ENCODE data around the gene ZNF584.
"Not testable (repeated sequence)": the region's sequence is repeated elsewhere in the genome, so short reads cannot be mapped to it uniquely, and the experiment has no call there.

The ZNF584 gene

DNA sequence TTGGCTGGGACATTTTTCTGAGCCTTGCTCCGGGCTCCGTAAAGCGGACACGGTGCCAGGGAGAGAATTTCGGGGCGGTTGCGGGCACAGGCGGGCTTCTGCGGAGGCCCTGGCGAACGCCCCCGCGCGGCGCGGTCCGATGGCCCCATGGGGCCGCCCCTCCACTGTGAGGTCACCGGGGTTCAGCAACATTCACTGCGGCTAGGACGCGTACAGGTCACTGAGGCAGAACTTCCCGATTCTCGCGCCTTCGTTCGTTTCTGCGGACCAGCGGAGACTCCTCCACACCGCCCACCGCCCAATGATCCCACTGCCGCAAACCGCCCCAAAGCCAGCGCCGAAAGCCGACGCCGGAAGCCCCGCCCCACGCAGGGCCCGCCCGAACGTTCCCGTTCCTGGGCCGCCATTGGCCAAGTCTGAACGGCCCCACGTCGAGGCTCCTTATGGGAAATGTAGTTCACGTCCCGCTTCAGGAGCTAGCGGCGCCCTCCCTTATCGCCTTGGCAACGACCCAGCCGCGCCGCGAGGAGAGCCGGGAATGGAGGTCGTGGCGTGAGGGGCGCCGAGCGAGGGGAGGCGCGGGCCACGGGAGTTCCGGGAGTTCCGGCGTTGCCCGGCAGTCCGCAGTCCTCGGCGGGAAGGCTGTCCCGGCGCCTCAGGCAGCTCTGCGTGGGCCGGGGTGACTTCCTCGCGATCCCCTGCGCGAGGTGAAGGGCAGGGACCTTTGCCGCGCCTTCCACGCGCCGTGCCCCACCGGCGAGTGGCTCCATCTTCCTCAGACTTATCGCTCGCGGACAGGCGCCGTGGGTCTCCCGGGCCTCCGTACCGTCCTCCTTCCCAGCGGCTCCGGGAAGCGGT lies at the start of gene ZNF584:
TSS of gene ZNF584 (plus strand) at position 498 of the 858 bp plus-strand sequence. CDS start 499 bp downstream, outside the sequence.
- DNase-seq, result peak; percentile 94

DNA sequence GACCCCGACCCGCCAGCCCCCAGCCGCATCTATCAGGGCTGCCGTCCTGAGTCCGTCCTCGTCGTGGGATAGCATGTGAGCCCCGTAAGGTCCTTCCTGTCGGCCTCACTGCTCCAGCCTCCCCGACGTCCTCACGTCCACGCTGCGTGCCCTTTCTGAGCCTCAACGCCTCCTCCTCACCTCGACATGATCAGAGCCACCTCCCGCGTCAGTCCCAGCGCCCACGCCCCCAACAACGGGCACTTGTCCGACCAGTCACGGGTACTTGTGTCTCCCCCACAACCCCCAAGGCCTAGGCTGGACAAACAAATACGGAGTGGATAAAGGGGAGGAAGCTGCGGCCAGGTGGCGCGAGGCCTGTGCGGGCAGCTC lies 46.6 kb upstream of the ZNF584 start:
- DNase-seq, result no peak

- peak; percentile 94 for DNase-seq
These were observed 46.0 kb upstream of the ZNF584 start, which contains the start of gene ZNF497 for GRCh38 chr19:58362272-58362994. Gene ZNF497, minus strand, starts transcription at chr19:58362751. Its CDS starts 5,116 bp downstream, at chr19:58357635.

DNA sequence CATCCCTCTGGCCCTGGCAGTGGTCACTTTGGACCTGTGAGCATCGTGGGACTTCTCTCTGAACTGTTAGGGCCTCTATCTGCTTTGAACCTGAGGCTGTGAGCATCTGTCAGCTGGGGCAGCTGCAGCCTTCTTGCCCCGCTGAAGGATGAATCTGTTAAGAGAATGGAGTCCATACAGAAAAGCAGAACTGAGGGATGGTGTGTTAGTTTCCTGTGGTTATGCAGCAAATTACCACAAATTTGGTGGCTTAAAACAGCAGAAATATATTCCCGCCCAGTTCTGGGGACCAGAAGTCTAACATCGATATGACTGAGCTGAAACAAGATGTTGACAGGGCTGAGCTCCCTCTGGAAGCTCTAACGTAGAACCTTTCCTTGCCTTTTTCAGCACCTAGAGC lies 44.3 kb upstream of the ZNF584 start:
- DNase-seq, result no peak

DNA sequence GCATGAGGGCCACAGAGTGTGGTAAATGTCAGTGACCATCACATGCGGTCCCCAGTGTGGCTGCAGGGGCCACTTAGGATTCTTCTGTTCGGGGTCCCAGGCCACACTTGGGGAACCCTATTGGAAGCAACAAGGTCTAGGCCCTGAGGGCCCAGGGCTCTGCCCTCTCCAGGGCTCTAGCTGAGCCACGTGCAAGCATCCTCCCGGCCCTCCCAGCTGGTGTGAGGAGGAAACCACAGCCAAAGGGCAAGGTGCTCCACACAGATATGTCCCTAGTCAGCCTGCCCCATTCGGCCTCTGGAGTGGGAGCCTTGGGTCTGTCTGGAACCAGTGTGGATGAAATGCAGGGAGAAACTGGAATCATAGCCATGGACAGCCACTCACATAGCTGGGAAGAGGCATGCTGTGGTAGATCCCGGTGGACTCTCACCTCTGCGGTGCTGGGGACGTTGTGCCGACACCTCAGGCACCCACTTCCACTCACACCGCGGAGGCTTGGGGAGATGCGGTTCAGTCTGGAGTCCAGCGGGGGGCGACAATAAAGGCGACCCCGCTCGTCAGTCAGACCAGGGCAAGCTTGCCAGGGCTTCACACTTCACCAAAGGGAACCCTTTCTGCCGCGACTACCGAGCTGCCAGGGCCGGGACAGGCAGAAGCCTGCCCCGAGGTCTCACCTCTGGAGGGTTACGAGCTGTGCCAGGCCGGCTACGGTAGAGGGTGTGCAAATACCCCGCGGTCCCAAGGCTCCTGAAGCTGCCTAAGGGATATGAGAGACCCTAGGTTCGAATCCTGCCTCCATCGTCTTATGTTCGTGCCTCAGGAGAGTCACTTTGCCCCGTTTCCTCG lies 41.6 kb upstream of the ZNF584 start:
- DNase-seq, result no peak

- DNase-seq, result no peak
These were observed 40.6 kb upstream of the ZNF584 start for GRCh38 chr19:58367698-58368454.

DNA sequence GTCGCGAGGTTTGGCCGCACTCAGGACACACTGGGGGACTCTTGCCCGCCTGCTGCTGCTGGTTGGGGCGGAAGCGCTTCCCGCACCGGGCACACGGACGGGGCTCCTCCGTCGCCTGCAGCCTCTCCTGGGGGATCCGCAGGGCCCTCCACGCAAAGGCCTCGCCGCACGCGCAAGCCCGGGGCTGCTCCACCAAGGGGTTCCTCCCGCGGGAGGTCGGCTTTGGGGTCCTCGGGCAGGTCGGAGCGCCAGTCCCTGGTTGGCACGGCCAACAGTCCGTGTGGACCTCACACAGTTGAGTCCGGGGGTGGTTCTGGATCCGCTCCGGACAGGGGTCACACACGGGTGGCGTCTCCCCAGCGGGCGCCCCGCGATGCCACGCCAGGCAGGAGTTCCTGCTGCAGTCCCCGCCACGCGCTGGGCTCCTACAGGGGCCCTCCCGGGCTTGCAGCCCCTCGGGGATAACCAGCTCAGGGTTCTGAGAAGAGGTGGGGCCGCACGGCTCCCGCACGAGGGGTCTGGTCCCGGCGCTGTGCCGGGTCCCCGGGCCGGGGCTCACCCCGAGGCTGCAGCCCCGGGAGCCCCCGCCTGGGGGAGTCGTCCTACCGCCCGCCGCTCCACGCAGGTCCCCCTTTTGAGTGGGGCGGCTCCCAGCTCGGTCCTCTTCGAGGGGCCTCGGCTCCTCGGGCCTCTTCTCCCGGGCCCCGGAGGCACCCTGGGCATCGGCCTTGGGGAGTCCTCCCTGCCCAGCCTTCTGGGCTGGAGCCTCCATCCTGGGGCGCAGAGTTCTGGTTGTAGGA lies 39.7 kb upstream of the ZNF584 start:
- no peak for DNase-seq

DNA sequence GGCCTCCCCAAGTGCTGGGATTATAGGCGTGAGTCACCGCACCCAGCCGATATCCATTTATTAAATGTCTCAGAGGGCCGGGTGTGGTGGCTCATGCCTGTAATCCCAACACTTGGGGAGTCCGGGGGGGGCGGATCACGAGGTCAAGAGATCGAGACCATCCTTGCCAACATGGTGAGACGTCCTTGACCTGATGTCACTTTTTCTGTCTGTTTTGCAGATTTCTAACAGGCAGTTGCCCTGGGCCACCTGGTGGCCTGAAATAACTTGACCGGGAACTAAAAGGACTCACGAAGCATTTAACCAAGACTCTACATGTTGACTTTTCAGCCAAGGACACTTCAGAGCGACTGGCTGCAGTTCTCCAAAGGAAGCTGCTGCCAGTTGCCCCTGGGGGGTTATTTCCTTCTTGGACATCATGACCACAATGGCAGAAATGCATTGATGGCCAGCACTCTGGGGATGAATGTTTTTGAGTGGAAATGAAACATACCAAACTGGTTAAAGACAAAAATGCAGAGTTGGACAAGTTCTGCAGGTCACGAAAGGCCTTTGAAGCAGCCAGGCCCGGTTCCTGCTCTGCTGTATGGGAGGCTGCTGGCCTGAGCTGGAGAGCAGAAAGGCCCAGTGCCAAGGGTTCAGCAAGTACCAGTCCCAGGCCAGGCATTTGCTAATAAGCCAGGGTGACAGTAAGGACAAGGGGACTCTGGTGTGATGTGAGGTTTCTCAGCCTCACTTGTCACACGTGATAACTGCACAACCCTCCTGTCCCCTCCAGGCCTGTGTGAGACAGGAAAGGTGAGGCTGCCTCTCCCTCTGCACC lies 35.9 kb upstream of the ZNF584 start:
- no peak for DNase-seq

DNA sequence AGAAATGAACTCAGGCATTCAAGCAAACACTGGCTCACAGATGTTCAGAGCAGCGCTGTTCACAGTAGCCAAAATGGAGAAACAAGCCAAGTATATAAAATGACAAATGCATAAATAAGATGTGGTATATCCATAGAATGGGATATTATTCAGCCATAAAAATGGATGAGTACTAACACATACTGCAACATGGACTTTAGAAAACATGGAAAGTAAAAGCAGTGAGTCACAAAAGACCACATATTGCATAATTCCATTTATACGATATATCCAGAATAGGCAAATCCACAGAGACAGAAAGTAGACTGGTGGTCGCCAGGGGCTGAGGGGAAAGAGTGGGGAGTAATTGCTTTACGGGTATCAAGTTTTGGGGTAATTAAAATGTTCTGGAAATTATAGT lies 34.2 kb upstream of the ZNF584 start:
- no peak for DNase-seq

- not testable (repeated sequence) for DNase-seq
These were observed 31.7 kb upstream of the ZNF584 start for GRCh38 chr19:58376724-58377123.

DNA sequence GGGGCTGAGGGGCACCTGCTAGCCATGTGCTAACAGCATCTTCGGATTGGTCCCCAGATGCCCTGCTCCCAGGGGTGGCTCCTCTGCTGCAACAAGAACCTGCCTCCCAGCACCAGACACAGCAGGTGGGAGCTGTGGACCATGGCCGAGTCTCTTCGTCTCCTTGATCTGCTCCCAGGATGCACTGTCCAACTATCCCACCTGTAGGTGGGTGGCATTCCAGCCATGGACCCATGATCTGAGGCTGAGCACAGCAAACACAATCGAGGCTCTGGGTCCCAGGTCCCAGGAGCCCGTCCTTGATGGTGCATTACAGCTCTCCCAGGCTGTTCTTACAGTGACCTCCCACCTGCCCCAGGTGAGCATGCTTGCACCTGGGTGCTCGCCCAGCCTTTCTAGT lies 29.2 kb upstream of the ZNF584 start:
- DNase-seq, result no peak

GRCh38 chr19:58380037-58380661 lies 28.3 kb upstream of the ZNF584 start:
- no peak for DNase-seq

DNA sequence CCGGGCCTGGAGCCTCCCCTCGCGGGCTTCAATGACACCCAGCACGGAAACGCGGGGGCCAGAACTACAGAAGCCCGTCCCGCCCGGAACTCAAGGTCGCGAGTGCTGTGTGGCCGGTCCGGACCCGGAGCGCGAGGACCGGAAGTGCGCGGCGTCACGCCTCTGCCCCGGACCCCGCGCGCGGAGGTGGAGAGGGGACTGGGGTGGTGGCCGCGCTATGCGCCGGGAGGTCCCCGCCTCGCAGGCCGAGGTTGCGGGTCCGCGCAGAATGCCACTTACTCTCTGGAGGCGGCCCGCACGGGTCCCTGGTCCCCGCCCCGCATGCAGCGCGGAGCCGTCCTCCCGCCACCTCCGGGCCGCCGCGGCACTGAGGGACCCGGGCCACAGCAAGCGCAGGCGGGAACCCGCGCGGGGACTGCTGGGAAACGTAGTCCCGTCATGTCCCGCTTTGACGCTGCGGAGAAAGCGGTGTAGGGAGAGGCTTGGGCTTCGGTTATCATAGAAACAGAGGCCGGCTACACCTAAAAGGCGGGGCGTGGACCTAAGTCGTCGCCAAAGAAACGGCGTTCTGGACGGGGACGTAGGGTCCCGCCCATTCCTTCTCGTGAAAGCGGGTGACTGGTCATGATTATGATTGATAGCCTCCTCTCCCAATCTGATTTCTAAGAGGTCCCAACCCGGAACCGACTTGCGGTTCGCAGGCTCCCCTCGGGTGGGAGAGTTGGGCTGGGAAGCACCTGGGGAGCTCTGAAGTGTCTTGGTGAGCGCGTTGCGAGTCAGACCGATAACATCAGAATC lies 27.6 kb upstream of the ZNF584 start, which contains the start of gene ZNF837:
TSS of gene ZNF837 (minus strand) at position 369 of the 798 bp plus-strand sequence. CDS start 11,698 bp downstream, outside the sequence.
- DNase-seq, result peak; percentile 100

DNA sequence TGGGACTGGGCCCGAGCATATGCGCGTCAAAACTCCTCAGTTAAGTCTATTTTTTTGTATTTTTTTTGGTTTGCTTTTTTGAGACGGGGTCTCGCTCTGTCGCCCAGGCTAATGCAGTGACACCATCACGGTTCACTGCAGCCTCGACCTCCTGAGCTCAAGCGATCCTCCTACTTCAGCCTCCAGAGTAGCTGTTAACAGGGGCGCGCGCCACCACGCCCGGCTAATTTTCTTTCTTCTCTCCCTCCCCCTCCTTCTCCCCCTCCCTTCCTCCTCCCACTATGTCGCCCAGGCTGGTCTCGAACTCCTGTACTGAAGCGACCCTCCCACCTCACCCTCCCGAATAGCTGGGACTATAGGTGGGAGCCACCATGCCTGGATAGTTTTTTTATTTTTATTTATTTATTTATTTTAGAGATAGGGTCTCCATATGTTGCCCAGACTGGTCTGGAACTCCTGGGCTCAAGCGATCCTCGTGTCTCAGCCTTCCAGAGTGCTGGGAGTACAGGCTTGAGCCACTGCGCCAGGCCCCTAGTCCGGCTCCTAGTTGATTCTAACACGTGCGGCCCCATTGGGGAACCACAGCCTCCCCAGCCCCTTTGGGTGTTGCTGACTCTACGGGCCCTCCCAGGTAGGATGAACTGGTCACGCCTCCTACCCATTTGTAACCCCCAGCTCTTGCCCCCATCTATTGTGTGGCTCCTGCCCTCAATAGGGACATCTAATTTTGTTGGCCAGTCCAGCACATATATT lies 26.8 kb upstream of the ZNF584 start:
- DNase-seq, result no peak

DNA sequence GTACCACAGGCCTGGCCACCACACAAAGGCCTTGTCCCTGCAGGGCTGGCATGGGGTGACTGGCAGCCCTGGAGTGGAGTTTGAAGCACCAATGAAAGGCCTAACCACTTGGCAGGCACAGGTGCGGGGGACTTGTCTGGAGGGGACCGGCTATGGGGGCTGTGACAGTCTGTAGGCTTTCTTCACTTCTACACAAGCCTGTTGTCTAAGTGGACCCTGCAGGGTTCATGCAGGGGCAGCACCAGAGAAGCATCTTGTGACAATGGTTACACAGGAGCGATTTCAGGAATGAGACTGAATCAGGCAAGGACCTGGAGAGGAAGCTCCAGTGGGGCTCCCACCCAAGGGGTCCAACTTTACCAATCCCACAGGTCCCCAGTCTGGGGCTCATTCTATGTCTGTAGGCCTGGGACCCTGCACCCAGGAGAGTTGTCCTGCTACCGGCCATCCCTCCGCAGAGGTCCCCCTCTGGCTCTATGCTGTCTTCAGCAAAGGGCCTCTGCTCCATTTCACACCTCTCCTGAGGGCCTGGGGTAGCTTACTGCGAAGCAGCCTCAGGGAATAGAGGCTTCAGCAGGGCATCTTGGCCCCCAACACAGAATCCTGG lies 25.3 kb upstream of the ZNF584 start:
- DNase-seq, result no peak

- no peak for DNase-seq
These were observed 23.0 kb upstream of the ZNF584 start for GRCh38 chr19:58385313-58385890.

DNA sequence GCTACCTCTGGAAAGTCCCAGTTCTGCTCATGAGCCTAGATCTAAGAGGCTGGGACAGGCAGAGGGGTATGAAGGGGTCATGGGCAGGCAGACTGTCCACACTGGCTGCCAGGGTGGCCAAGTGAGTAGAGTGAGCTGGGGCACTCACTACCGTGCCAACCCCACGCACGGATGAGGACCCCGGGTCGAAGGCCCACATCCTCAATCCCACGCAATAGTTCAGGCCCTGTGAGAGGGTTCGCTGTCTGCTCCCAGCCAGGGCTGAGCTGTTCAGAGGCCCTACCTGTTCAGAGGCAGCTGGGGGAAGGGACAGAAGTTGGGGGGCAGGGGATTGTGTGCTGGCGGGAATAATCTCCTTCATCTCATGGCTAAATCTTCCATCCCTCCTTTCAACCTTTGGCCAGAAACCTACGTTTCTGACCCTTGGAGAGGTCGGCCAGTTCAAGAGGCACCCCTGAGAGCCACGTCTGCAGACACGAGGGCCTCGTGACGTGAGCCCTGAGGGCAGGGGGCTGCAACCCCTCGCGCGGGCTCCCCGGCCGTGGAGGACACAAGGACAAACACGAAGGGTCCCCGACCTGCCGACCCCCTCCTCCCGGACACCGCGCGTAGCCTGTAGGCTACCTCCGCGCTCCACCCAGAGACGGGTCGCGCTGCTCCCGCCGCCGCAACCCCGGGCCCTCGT lies 22.4 kb upstream of the ZNF584 start:
- DNase-seq, result no peak

Measured in NCI-H1694 (cell line).